ENCODE data around the gene VSTM4.

GRCh38 chr10:49036638-49037037 lies 78.7 kb downstream of the VSTM4 start:
- no peak for TF ChIP-seq CTCF (IDR thresholded peaks at IDR 0.05)
- TF ChIP-seq EP300 (IDR thresholded peaks at IDR 0.05), result no peak
- no peak for TF ChIP-seq POLR2A (IDR thresholded peaks at IDR 0.05)

Data from ovary (tissue), 3 donors.